Endothelial cell (in vitro differentiated cells): ENCODE results near the gene CAMKK2. TPM values are rescaled to one million over a fixed set of nuclear protein-coding genes. Genes with fewer than 3 reads are reported as not detected.

Experiments
- DNase-seq: peaks from one replicate; pipeline ENCODE4 v3.0.0; 2021; ENCODE audit warnings: low spot score
- H3K27ac Mint-ChIP-seq: one replicate; pipeline ENCODE4 v1.8.0; 2021; ENCODE audit warnings: mixed read lengths, inconsistent platforms; ENCODE audit not compliant: unreplicated experiment
- H3K27me3 Mint-ChIP-seq: one replicate; pipeline ENCODE4 v1.8.0; 2021; ENCODE audit warnings: mild to moderate bottlenecking, moderate library complexity, mixed read lengths, inconsistent platforms; ENCODE audit not compliant: unreplicated experiment
- H3K36me3 Mint-ChIP-seq: one replicate; pipeline ENCODE4 v1.8.0; 2021; ENCODE audit warnings: mild to moderate bottlenecking, low read depth, mixed read lengths, inconsistent platforms; ENCODE audit not compliant: unreplicated experiment
- H3K4me1 Mint-ChIP-seq: one replicate; pipeline ENCODE4 v1.8.0; 2021; ENCODE audit warnings: mild to moderate bottlenecking, mixed read lengths, inconsistent platforms; ENCODE audit not compliant: unreplicated experiment
- H3K4me3 Mint-ChIP-seq: one replicate; pipeline ENCODE4 v1.8.0; 2021; ENCODE audit warnings: mild to moderate bottlenecking, mixed read lengths, inconsistent platforms; ENCODE audit not compliant: unreplicated experiment
- H3K9me3 Mint-ChIP-seq: one replicate; pipeline ENCODE4 v1.8.0; 2021; ENCODE audit warnings: mixed read lengths, inconsistent platforms; ENCODE audit not compliant: unreplicated experiment
- CTCF ChIP-seq: fragments of 200-600 bp; sonication (generic); IDR thresholded peaks from one replicate; pipeline ENCODE4 v1.5.0; 2021; ENCODE audit warnings: antibody characterized with exemption; ENCODE audit not compliant: unreplicated experiment
- total RNA-seq: library from RNA; stranded (reverse); fragmentation: NEBNext Ultra II Directional; extraction: Animal tissue kit (Norgen Biotek cat#: 25700); gene quantifications from one replicate; pipeline ENCODE4 v1.2.1, GENCODE V29; 2021; ENCODE audit not compliant: unreplicated experiment

Gene CAMKK2
- total RNA-seq, 1 donor from 2014 or later, result 44.5 TPM

GRCh38 chr12:121288158-121288845, 8.2 kb downstream of the CAMKK2 start:
- Mint-ChIP-seq H3K27me3 (peaks cover 1% of the 10 kb centered on the region), H3K4me3 (no peak overlapping the region), H3K36me3 (peaks cover 10% of the 10 kb centered on the region), H3K27ac (no peak overlapping the region), H3K4me1 (peaks cover 5% of the 10 kb centered on the region), H3K9me3 (no peaks in the 10 kb centered on the region)
- no peak for DNase-seq
- TF ChIP-seq CTCF, result no peak

DNA sequence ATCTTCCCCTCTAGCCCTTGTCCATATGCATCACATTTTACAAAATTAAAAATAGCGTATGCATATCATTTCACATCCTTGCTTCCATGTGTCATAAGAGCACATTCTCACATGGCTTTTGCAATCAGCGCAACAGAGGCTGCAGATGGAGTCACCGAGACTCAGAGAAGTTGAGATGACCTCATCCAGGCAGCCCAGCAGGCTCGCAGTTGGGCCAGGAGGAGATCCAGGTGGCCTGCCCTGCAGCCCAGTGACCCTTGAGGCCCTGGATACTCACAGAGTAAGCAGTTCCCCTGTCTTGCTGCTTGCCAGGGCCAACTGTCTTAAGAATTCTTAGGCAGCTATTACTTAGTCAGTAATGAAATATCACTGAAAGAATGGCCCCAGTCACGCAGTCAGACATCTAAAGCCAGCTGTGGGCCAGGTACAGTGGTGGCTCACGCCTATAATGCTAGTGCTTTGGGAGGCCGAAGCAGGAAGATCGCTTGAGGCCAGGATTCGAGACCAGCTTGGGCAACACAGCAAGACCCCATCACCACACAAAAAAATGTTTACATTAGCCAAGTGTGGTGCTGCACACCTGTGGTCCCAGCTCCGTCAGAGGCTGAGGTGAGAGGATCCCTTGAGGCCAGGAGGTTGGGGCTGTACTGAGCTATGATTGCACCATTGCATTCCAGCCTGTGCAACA, 9.1 kb downstream of the CAMKK2 start:
- H3K4me3 Mint-ChIP-seq, result no peak overlapping the region
- no peak overlapping the region for H3K27ac Mint-ChIP-seq
- H3K9me3 Mint-ChIP-seq, result no peaks in the 10 kb centered on the region
- H3K4me1 Mint-ChIP-seq, result peaks cover 7% of the 10 kb centered on the region
- peaks cover 10% of the 10 kb centered on the region for H3K36me3 Mint-ChIP-seq
- no peak for TF ChIP-seq CTCF
- peaks cover 1% of the 10 kb centered on the region for H3K27me3 Mint-ChIP-seq
- DNase-seq, result no peak

DNA sequence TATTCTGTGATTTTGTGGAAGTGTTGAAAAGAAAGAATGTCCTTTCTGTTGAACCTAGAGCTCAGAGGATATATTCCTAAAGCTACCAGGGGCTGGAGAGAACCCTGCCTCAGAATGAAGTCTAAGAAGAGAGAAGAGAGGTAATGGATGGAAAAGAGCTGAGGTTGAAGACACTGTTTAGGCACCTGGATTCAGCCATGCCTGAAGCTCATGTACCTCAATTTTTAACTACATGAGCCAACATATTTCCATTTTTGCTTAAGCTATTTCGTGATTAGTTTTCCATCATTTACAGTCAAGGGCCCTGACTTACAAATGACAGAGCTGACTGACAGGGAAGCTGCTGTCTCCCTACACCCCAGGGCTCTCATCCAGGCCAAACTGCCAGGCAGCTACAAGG, 10.7 kb downstream of the CAMKK2 start:
- Mint-ChIP-seq H3K36me3 (peaks cover 4% of the 10 kb centered on the region), H3K4me3 (no peak overlapping the region), H3K9me3 (no peaks in the 10 kb centered on the region), H3K27ac (no peak overlapping the region), H3K4me1 (peaks cover 16% of the 10 kb centered on the region), H3K27me3 (peaks cover 1% of the 10 kb centered on the region)
- no peak for DNase-seq
- TF ChIP-seq CTCF, result no peak

DNA sequence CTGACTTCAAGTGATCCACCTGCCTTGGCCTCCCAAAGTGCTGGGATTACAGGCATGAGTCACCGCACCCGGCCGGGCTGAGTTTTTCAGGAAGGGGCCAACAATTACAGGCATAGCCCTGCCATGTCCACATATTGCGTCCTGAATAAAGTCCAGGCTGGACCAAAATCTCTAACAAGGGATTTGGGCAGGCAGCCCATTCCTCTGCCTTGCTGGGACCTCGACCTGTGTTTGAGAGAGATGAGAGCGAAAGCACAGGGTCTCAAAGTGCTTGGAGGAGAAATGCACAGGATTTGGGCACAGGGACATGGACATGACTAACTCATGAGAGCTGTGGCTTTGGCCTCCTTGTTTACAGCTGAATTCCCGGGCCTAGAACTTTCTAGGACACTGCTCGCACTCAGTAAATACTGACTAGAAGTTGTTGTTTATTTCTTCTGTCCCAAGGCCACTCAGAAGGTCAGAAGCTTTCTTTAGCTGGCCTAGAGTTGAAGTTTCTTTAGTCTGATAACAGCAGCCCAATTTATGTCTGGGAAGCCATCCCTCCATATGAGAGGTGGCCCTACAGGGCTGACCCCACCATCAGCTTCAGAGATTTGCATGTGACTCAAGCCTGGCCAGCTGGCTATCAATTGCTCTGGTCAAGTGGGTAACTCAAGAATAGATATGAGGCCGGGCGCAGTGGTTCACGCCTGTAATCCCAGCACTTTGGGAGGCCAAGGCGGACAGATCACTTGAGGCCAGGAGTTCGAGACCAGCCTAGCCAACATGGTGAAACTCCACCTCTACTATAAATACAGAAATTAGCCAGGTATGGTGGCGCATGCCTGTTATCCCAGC, 11.7 kb downstream of the CAMKK2 start:
- Mint-ChIP-seq H3K27ac (no peak overlapping the region), H3K9me3 (no peaks in the 10 kb centered on the region), H3K27me3 (peaks cover 1% of the 10 kb centered on the region), H3K4me3 (no peak overlapping the region), H3K4me1 (peaks cover 24% of the 10 kb centered on the region), H3K36me3 (no peaks in the 10 kb centered on the region)
- TF ChIP-seq CTCF, result no peak
- DNase-seq, result no peak
